SJSA1 (cell line): Measurements from ENCODE around the gene CLMN. TPM values are rescaled to one million over a fixed set of nuclear protein-coding genes. Genes with fewer than 3 reads are reported as not detected.

ENCODE experiments used
- DNase-seq, 2 experiments: peaks; one replicate each; pipeline ENCODE4 v3.0.0-alpha.2; 2015 to 2020; ENCODE audit warnings: low spot score in 2 of 2, low read depth in 1 of 2
- H3K27ac ChIP-seq: fragments of 250-450 bp; sonication (Bioruptor Pico); 2 replicates; pipeline ENCODE4 v1.5.1; 2020; ENCODE audit warnings: mild to moderate bottlenecking, moderate library complexity
- H3K27me3 ChIP-seq: fragments of 250-450 bp; sonication (Bioruptor Pico); replicated peaks from 2 replicates; pipeline ENCODE4 v1.5.1; 2020; ENCODE audit warnings: mild to moderate bottlenecking, moderate library complexity
- H3K36me3 ChIP-seq: fragments of 250-450 bp; sonication (Bioruptor Pico); 2 replicates; pipeline ENCODE4 v1.5.1; 2020; ENCODE audit warnings: mild to moderate bottlenecking
- H3K4me1 ChIP-seq: fragments of 250-450 bp; sonication (Bioruptor Pico); replicated peaks from 2 replicates; pipeline ENCODE4 v1.6.1; 2021; ENCODE audit warnings: mild to moderate bottlenecking
- H3K4me3 ChIP-seq: fragments of 250-450 bp; sonication (Bioruptor Pico); 2 replicates; pipeline ENCODE4 v1.5.1; 2020; ENCODE audit warnings: mild to moderate bottlenecking
- H3K9me3 ChIP-seq: fragments of 250-450 bp; sonication (Bioruptor Pico); replicated peaks from 2 replicates; pipeline ENCODE4 v1.5.1; 2020; ENCODE audit warnings: mild to moderate bottlenecking
- total RNA-seq: library from RNA; depleted of rRNA; stranded (reverse); fragments of >200 nt; shearing (Covaris generic); gene quantifications from 2 replicates; pipeline ENCODE4 v1.2.3, GENCODE V29; 2014

The CLMN gene
- total RNA-seq, 1 experiment from 2014 or later: 4.7 TPM

DNA sequence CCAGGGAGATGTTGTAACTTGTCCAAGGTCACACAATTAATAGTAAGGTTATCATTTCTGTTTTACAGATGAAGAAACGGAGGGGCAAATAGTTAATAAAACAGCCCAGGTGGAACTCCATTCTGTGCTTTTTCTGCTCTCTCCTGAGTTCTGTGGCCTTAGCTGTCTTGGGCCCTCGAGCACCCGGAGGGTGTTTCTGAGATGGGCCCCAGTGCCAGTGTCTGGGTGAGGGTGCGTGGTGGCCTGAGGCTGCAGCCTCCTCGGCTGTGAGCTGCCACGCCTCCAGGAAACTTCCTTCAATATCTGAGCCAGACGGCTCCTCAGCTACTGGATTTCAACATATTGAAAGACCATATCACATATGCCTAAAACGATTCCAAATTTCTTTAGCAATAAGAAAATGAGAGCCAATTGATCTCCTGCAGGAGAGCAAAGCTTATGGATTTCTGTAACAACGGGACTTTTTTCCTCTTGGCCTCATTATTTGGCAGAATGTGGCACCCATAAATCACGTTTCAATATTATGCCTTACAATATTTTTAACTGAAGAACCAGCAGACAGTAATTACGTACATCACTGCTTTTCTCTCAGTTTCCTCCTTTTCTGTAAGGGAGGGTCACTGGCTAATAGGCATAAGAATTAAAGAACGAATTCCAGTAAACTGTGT lies 87.6 kb downstream of the CLMN start:
- H3K36me3 ChIP-seq: no peaks in the 10 kb centered on the region
- no peak for DNase-seq

GRCh38 chr14:95229749-95230148 lies 90.0 kb downstream of the CLMN start:
- Histone ChIP-seq H3K4me3 (no peak overlapping the region), H3K27ac (no peak overlapping the region), H3K4me1 (peaks cover 28% of the 10 kb centered on the region), H3K27me3 (no peaks in the 10 kb centered on the region), H3K9me3 (no peaks in the 10 kb centered on the region), H3K36me3 (no peaks in the 10 kb centered on the region)
- DNase-seq: no peak

More for the DNA sequence above, 87.6 kb downstream of the CLMN start:
- H3K4me1 ChIP-seq: peaks cover 37% of the 10 kb centered on the region
- no peak overlapping the region for H3K4me3 ChIP-seq
- H3K27ac ChIP-seq: no peak overlapping the region
- no peaks in the 10 kb centered on the region for H3K9me3 ChIP-seq
- H3K27me3 ChIP-seq: no peaks in the 10 kb centered on the region

GRCh38 chr14:95228240-95228639 lies 91.5 kb downstream of the CLMN start:
- peak in 1 of 2 experiments; percentile 22 for DNase-seq
- no peaks in the 10 kb centered on the region for H3K36me3 ChIP-seq
- no peaks in the 10 kb centered on the region for H3K27me3 ChIP-seq
- no peaks in the 10 kb centered on the region for H3K9me3 ChIP-seq
- no peak overlapping the region for H3K27ac ChIP-seq
- H3K4me1 ChIP-seq: peaks cover 20% of the 10 kb centered on the region
- no peak overlapping the region for H3K4me3 ChIP-seq

DNA sequence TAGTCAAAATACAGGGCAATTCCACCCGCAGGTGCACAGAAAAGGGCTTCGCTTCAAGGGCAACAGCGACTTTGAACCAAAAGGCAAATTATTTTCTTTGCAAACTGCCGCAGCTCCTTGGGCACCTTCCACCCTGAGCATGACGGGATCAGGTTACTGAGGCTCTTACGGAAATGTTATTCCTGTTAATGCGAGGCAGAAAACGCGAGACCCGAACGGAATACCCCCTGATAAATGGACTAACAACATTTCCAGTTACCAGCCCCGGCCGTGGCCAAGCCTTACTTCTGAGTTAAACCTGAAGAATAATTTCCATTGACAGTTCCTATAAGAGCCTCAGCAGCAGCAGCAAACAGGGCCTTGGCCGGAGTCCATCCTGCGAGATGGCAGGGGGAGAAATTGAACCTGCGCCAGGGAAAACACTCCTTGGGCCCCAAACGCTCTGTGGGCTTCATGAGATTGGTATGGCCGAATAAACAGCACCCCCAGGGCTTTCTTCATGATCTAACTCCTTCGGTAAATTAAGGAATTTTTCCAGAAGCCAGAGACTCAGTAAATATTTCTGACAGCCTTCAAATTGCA lies 92.3 kb downstream of the CLMN start:
- peak in 1 of 2 experiments; percentile 49 for DNase-seq
- Histone ChIP-seq H3K4me3 (no peak overlapping the region), H3K9me3 (no peaks in the 10 kb centered on the region), H3K4me1 (peaks cover 25% of the 10 kb centered on the region), H3K36me3 (no peaks in the 10 kb centered on the region), H3K27ac (no peak overlapping the region), H3K27me3 (no peaks in the 10 kb centered on the region)

GRCh38 chr14:95226801-95227200 lies 92.9 kb downstream of the CLMN start:
- Histone ChIP-seq H3K4me1 (peaks cover 30% of the 10 kb centered on the region), H3K9me3 (no peaks in the 10 kb centered on the region), H3K36me3 (no peaks in the 10 kb centered on the region), H3K27me3 (no peaks in the 10 kb centered on the region), H3K27ac (no peak overlapping the region), H3K4me3 (no peak overlapping the region)
- DNase-seq: no peak

- H3K36me3 ChIP-seq: no peaks in the 10 kb centered on the region
- H3K27ac ChIP-seq: no peak overlapping the region
- peaks cover 45% of the 10 kb centered on the region for H3K4me1 ChIP-seq
- no peaks in the 10 kb centered on the region for H3K9me3 ChIP-seq
- DNase-seq: no peak
- no peaks in the 10 kb centered on the region for H3K27me3 ChIP-seq
- H3K4me3 ChIP-seq: no peak overlapping the region
Observed at GRCh38 chr14:95225251-95225887, 94.3 kb downstream of the CLMN start.

- no peaks in the 10 kb centered on the region for H3K27me3 ChIP-seq
- no peak overlapping the region for H3K27ac ChIP-seq
- H3K36me3 ChIP-seq: no peaks in the 10 kb centered on the region
- no peak for DNase-seq
- no peaks in the 10 kb centered on the region for H3K9me3 ChIP-seq
- peaks cover 39% of the 10 kb centered on the region for H3K4me1 ChIP-seq
- no peak overlapping the region for H3K4me3 ChIP-seq
Observed at GRCh38 chr14:95222870-95223398, 96.8 kb downstream of the CLMN start.

DNA sequence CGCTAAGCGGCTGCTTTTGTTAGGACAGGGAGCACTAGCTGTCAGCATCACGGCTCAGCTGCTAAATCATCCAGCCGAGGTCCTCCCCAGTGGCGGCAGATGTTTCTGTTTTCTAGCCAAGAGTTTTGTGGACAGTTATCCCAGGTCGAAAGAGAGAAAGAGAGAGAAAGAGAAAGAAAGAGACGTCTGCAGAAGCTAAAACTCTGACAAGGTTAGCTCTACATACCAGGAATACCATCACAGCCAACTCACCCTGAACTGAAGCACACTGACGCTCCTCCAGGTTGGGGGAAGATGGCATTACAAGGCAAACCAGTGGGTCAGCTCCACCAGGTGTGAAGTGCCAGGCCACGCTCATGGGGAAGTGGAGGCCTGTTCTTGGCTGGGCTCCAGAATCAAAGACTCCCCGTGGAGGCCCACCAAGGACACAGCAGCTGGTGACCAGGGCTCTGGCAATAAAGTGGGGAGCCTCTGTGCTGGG lies 97.5 kb downstream of the CLMN start:
- Histone ChIP-seq H3K9me3 (no peaks in the 10 kb centered on the region), H3K36me3 (no peaks in the 10 kb centered on the region), H3K27ac (peak overlapping the region; percentile 45), H3K4me1 (peaks cover 32% of the 10 kb centered on the region), H3K27me3 (no peaks in the 10 kb centered on the region), H3K4me3 (no peak overlapping the region)
- DNase-seq: peak in 1 of 2 experiments; percentile 59

GRCh38 chr14:95221531-95221930 lies 98.2 kb downstream of the CLMN start:
- no peak for DNase-seq
- Histone ChIP-seq H3K27ac (peak overlapping the region; percentile 45; the same call in 1 of the 2 replicates), H3K4me1 (peaks cover 27% of the 10 kb centered on the region), H3K9me3 (no peaks in the 10 kb centered on the region), H3K27me3 (no peaks in the 10 kb centered on the region), H3K36me3 (no peaks in the 10 kb centered on the region), H3K4me3 (no peak overlapping the region)

DNA sequence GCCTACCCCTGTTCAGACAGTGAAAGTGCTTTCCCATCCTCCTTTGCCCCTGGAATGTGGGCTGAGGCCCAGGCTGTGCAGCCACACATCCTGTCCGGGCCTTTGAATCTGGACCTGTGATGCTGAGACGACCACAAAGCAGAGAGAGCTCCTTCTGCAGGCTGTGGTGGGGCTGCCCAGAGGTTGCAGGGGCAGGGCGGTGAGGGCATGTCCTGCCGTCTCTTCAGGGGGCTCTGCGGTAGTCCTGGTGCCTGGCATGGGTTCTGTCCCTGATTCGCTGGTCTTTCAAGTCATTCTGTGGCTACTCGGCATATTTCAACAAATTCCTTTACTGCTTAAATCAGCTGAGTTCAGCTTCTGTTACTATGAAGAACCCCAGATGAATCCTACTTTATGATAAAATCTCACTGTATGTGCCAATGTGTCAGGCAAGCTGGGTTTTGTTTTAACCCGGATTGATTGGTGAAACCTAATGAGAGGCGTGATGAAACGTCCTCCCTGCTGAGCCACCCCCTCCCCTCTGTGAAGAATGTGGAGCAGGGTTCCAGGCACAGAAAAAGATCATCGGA lies 99.0 kb downstream of the CLMN start:
- DNase-seq: peak; percentile 63 to 70
- Histone ChIP-seq H3K4me3 (no peak overlapping the region), H3K4me1 (peaks cover 27% of the 10 kb centered on the region), H3K36me3 (no peaks in the 10 kb centered on the region), H3K27me3 (no peaks in the 10 kb centered on the region), H3K9me3 (no peaks in the 10 kb centered on the region), H3K27ac (peak overlapping the region; percentile 38)

- no peaks in the 10 kb centered on the region for H3K36me3 ChIP-seq
- no peak overlapping the region for H3K27ac ChIP-seq
- DNase-seq: no peak
- no peak overlapping the region for H3K4me3 ChIP-seq
- no peaks in the 10 kb centered on the region for H3K27me3 ChIP-seq
- H3K9me3 ChIP-seq: no peaks in the 10 kb centered on the region
- peaks cover 27% of the 10 kb centered on the region for H3K4me1 ChIP-seq
Observed at GRCh38 chr14:95218472-95219193, 101.1 kb downstream of the CLMN start.

- no peaks in the 10 kb centered on the region for H3K27me3 ChIP-seq
- H3K27ac ChIP-seq: no peak overlapping the region
- no peaks in the 10 kb centered on the region for H3K9me3 ChIP-seq
- no peak for DNase-seq
- no peaks in the 10 kb centered on the region for H3K36me3 ChIP-seq
- peaks cover 27% of the 10 kb centered on the region for H3K4me1 ChIP-seq
- H3K4me3 ChIP-seq: no peak overlapping the region
Observed at GRCh38 chr14:95218006-95218405, 101.7 kb downstream of the CLMN start.

GRCh38 chr14:95217391-95217900 lies 102.3 kb downstream of the CLMN start:
- Histone ChIP-seq H3K36me3 (no peaks in the 10 kb centered on the region), H3K4me1 (peaks cover 24% of the 10 kb centered on the region), H3K9me3 (no peaks in the 10 kb centered on the region), H3K4me3 (no peak overlapping the region), H3K27ac (no peak overlapping the region), H3K27me3 (no peaks in the 10 kb centered on the region)
- no peak for DNase-seq
